HEK293 (cell line): ENCODE data around the gene GNAI2.

Experiments
- CTCF ChIA-PET: fragments of 350-600 bp; formaldehyde crosslinking; extraction: SDS; loops from one replicate; lab custom pipeline; 2021; ENCODE audit warnings: antibody characterized with exemption; lab: Yijun Ruan, JAX
- POLR2A ChIA-PET: fragments of 300-600 bp; formaldehyde crosslinking; extraction: SDS; loops from one replicate; lab custom pipeline; 2020; ENCODE audit warnings: antibody characterized with exemption, inconsistent platforms; lab: Yijun Ruan, JAX
- H3K27ac ChIP-seq: fragments of 200-500 bp; sonication (Bioruptor generic); 2 replicates; pipeline ENCODE4 v1.5.1; 2014; ENCODE audit warnings: low read depth, low read length, control low read depth, inconsistent platforms; ENCODE audit errors: extremely low read depth
- H3K36me3 ChIP-seq, 2 experiments: fragments of 200-500 bp in 1 of 2; sonication (Bioruptor generic) in 1 of 2; 1 replicate in 1 of 2; 2 replicates in 1 of 2; pipeline ENCODE4 v1.5.1; 2014 to 2017; ENCODE audit warnings: inconsistent platforms in 2 of 2, low read length in 2 of 2; ENCODE audit not compliant: control insufficient read depth in 2 of 2, insufficient read depth in 1 of 2
- H3K4me1 ChIP-seq: fragments of 200-500 bp; sonication (Bioruptor generic); 2 replicates; pipeline ENCODE4 v1.5.1; 2014; ENCODE audit warnings: mild to moderate bottlenecking, low read length, inconsistent platforms; ENCODE audit not compliant: control insufficient read depth, insufficient read depth
- H3K4me3 ChIP-seq: 2 replicates; pipeline ENCODE4 v1.5.1; 2011; ENCODE audit warnings: low read depth, mild to moderate bottlenecking, control low read depth, low read length, moderate library complexity
- H3K9me3 ChIP-seq: fragments of 200-500 bp; sonication (Bioruptor generic); 2 replicates; pipeline ENCODE4 v1.5.1; 2014; ENCODE audit warnings: low read depth, low read length, inconsistent platforms; ENCODE audit not compliant: control insufficient read depth, insufficient read depth
- BCL11A ChIP-seq: fragments of 450-650 bp; formaldehyde crosslinking; IDR thresholded peaks from 2 replicates; pipeline ENCODE4 v1.5.1; 2016; ENCODE audit warnings: low read depth, missing biosample characterization, missing genetic modification characterization
- EGR2 ChIP-seq: fragments of 450-650 bp; formaldehyde crosslinking; IDR thresholded peaks from 2 replicates; pipeline ENCODE4 v1.5.1; 2016; ENCODE audit warnings: low read depth, missing biosample characterization, missing genetic modification characterization
- GLIS1 ChIP-seq: fragments of 450-650 bp; formaldehyde crosslinking; IDR thresholded peaks from 2 replicates; pipeline ENCODE4 v1.5.1; 2016; ENCODE audit warnings: missing biosample characterization, missing genetic modification characterization
- IKZF3 ChIP-seq: fragments of 450-650 bp; IDR thresholded peaks from 2 replicates; pipeline ENCODE4 v1.5.0; 2018; ENCODE audit warnings: missing biosample characterization, mild to moderate bottlenecking, missing genetic modification characterization, moderate library complexity
- SCRT2 ChIP-seq: fragments of 450-650 bp; formaldehyde crosslinking; IDR thresholded peaks from 2 replicates; pipeline ENCODE4 v1.5.1; 2016; ENCODE audit warnings: missing biosample characterization, missing genetic modification characterization
- SETDB1 ChIP-seq: IDR thresholded peaks from one replicate; pipeline ENCODE4 v1.6.1; 2017; ENCODE audit warnings: mild to moderate bottlenecking, low read length, moderate library complexity, mixed read lengths; ENCODE audit not compliant: insufficient read length
- TCF7L2 ChIP-seq: IDR thresholded peaks from 2 replicates; pipeline ENCODE4 v1.6.1; 2011; ENCODE audit warnings: low read depth, mild to moderate bottlenecking, inconsistent platforms, low read length, moderate library complexity, borderline replicate concordance
- TRIM28 ChIP-seq: IDR thresholded peaks from 2 replicates; pipeline ENCODE4 v1.6.1; 2011; ENCODE audit warnings: low read length, control low read depth, borderline replicate concordance
- ZBTB7A ChIP-seq: fragments of 450-650 bp; formaldehyde crosslinking; IDR thresholded peaks from 2 replicates; pipeline ENCODE4 v1.5.1; 2016; ENCODE audit warnings: low read depth, missing biosample characterization, missing genetic modification characterization
- ZEB2 ChIP-seq: fragments of 450-650 bp; formaldehyde crosslinking; IDR thresholded peaks from 2 replicates; pipeline ENCODE4 v1.5.1; 2016; ENCODE audit warnings: missing biosample characterization, missing genetic modification characterization
- ZFP3 ChIP-seq: fragments of 450-650 bp; formaldehyde crosslinking; IDR thresholded peaks from 2 replicates; pipeline ENCODE4 v1.5.1; 2016; ENCODE audit warnings: low read depth, missing biosample characterization, missing genetic modification characterization
- ZNF174 ChIP-seq: fragments of 450-650 bp; formaldehyde crosslinking; IDR thresholded peaks from 2 replicates; pipeline ENCODE4 v1.5.0; 2017; ENCODE audit warnings: missing biosample characterization, mild to moderate bottlenecking, missing genetic modification characterization
- ZNF175 ChIP-seq: fragments of 450-650 bp; formaldehyde crosslinking; IDR thresholded peaks from 2 replicates; pipeline ENCODE4 v1.5.1; 2016; ENCODE audit warnings: missing biosample characterization, missing genetic modification characterization
- ZNF211 ChIP-seq: fragments of 450-650 bp; formaldehyde crosslinking; IDR thresholded peaks from 2 replicates; pipeline ENCODE4 v1.5.1; 2016; ENCODE audit warnings: low read depth, missing biosample characterization, missing genetic modification characterization
- ZNF292 ChIP-seq: fragments of 450-650 bp; formaldehyde crosslinking; IDR thresholded peaks from 2 replicates; pipeline ENCODE4 v1.5.1; 2016; ENCODE audit warnings: low read depth, missing biosample characterization, missing genetic modification characterization, borderline replicate concordance
- ZNF324 ChIP-seq: fragments of 450-650 bp; formaldehyde crosslinking; IDR thresholded peaks from 2 replicates; pipeline ENCODE4 v1.5.1; 2016; ENCODE audit warnings: missing biosample characterization, missing genetic modification characterization
- ZNF350 ChIP-seq: fragments of 450-650 bp; formaldehyde crosslinking; IDR thresholded peaks from 2 replicates; pipeline ENCODE4 v1.5.0; 2017; ENCODE audit warnings: missing biosample characterization, mild to moderate bottlenecking, missing genetic modification characterization
- ZNF473 ChIP-seq: fragments of 450-650 bp; formaldehyde crosslinking; IDR thresholded peaks from 2 replicates; pipeline ENCODE4 v1.5.1; 2017; ENCODE audit warnings: missing biosample characterization, missing genetic modification characterization
- ZNF514 ChIP-seq: fragments of 450-650 bp; formaldehyde crosslinking; IDR thresholded peaks from 2 replicates; pipeline ENCODE4 v1.5.1; 2016; ENCODE audit warnings: missing biosample characterization, missing genetic modification characterization
- ZNF843 ChIP-seq: fragments of 450-650 bp; formaldehyde crosslinking; IDR thresholded peaks from 2 replicates; pipeline ENCODE4 v1.5.1; 2016; ENCODE audit warnings: missing biosample characterization, missing genetic modification characterization
- TF ChIP-seq, protein P1 (sequence below): fragments of 450-650 bp; formaldehyde crosslinking; IDR thresholded peaks from 2 replicates; pipeline ENCODE4 v1.5.1; 2016; ENCODE audit warnings: missing biosample characterization, missing genetic modification characterization

The GNAI2 gene

GRCh38 chr3:50289130-50289529, 53.1 kb downstream of the GNAI2 start:
- CTCF ChIA-PET = interaction anchor here (0.9 to 1.3 kb wide), 2 partner anchors 14 to 35 kb away, joined by 4 read pairs; no protein-coding TSS in a partner anchor
- TF ChIP-seq ZNF211 = no peak
- no peak for TF ChIP-seq ZNF324 (tag by site-specific recombination)
- no peak overlapping the region for H3K27ac ChIP-seq
- POLR2A ChIA-PET = interaction anchor here (1.2 kb wide), 1 partner anchor 48 kb away, joined by 5 read pairs; no protein-coding TSS in a partner anchor
- peaks cover 0 to 46% of the 10 kb centered on the region in 2 experiments; a peak in 1 of 3 replicates for H3K36me3 ChIP-seq
- H3K4me1 ChIP-seq = no peaks in the 10 kb centered on the region
- H3K9me3 ChIP-seq = no peaks in the 10 kb centered on the region
- H3K4me3 ChIP-seq = no peak overlapping the region

DNA sequence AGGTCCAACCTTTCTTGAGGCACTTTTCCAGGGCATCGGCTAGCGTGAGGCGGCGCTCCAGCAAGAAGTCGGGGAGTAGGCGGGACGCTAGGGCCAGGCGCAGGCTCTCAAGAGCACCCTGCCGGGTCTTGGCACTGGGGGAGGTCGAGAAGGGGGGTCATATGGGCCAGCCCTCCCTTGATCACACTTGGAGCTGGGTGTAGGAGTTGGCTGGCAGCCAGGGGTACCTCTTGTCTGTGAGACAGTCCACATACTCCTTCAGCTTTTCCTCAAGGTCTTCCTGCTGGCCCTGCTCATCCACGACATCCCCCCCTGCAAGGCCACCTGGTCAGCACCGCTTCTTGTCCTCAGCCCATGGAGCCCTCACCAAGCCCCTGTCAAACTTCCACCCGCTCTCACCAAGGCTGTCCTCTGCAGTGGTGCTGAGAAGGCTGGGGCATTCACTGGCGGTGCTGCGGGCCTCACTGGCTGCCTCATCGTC, 54.2 kb downstream of the GNAI2 start:
- Histone ChIP-seq H3K4me3 (no peak overlapping the region), H3K4me1 (no peaks in the 10 kb centered on the region), H3K9me3 (no peaks in the 10 kb centered on the region), H3K27ac (no peak overlapping the region), H3K36me3 (peaks cover 0 to 46% of the 10 kb centered on the region in 2 experiments; a peak in 1 of 3 replicates)
- ChIA-PET POLR2A (interaction anchor here (0.6 to 1.2 kb wide), 2 partner anchors 16 to 47 kb away, joined by 5 read pairs; no protein-coding TSS in a partner anchor), CTCF (interaction anchor here (0.6 kb wide), 1 partner anchor 488 kb away, joined by 3 read pairs; no protein-coding TSS in a partner anchor)
- TF ChIP-seq, protein P1, sequence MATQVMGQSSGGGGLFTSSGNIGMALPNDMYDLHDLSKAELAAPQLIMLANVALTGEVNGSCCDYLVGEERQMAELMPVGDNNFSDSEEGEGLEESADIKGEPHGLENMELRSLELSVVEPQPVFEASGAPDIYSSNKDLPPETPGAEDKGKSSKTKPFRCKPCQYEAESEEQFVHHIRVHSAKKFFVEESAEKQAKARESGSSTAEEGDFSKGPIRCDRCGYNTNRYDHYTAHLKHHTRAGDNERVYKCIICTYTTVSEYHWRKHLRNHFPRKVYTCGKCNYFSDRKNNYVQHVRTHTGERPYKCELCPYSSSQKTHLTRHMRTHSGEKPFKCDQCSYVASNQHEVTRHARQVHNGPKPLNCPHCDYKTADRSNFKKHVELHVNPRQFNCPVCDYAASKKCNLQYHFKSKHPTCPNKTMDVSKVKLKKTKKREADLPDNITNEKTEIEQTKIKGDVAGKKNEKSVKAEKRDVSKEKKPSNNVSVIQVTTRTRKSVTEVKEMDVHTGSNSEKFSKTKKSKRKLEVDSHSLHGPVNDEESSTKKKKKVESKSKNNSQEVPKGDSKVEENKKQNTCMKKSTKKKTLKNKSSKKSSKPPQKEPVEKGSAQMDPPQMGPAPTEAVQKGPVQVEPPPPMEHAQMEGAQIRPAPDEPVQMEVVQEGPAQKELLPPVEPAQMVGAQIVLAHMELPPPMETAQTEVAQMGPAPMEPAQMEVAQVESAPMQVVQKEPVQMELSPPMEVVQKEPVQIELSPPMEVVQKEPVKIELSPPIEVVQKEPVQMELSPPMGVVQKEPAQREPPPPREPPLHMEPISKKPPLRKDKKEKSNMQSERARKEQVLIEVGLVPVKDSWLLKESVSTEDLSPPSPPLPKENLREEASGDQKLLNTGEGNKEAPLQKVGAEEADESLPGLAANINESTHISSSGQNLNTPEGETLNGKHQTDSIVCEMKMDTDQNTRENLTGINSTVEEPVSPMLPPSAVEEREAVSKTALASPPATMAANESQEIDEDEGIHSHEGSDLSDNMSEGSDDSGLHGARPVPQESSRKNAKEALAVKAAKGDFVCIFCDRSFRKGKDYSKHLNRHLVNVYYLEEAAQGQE = 0 out of 2 replicates have a peak, but pooled peaks have one; percentile 25
- TF ChIP-seq GLIS1 (tag by site-specific recombination) (0 out of 2 replicates have a peak, but pooled peaks have one; percentile 14), ZEB2 (no peak), SETDB1 (no peak), EGR2 (peak; percentile 31; the same call in 1 of the 2 replicates)

- Histone ChIP-seq H3K4me3 (peak within 1 kb of the TSS; percentile 80), H3K9me3 (no peaks in the 10 kb centered on the region), H3K36me3 (peaks cover 0 to 37% of the 10 kb centered on the region in 2 experiments; a peak in 1 of 3 replicates), H3K4me1 (no peaks in the 10 kb centered on the region), H3K27ac (peak within 1 kb of the TSS; percentile 77)
- POLR2A ChIA-PET = interaction anchor here (0.5 to 1.9 kb wide), 13 partner anchors 10 to 1131 kb away, joined by 3 to 18 read pairs (median 4); partner anchors contain the start of genes GNAI2, HYAL1 and TUSC2
- CTCF ChIA-PET = interaction anchor here (0.5 to 1.9 kb wide), 12 partner anchors 14 to 263 kb away, joined by 3 to 7 read pairs (median 3); no protein-coding TSS in a partner anchor
- TF ChIP-seq ZNF473 (tag by site-specific recombination) (no peak), ZNF292 (no peak), TRIM28 (no peak), ZNF350 (no peak), BCL11A (no peak), ZNF175 (tag by site-specific recombination) (no peak), ZNF514 (no peak), ZNF174 (tag by site-specific recombination) (no peak), GLIS1 (tag by site-specific recombination) (peak; percentile 41; the same call in 1 of the 2 replicates), ZFP3 (tag by site-specific recombination) (no peak), EGR2 (no peak), TCF7L2 (no peak), SCRT2 (no peak), ZBTB7A (tag by site-specific recombination) (no peak), ZNF843 (tag by site-specific recombination) (no peak), IKZF3 (tag by site-specific recombination) (no peak)
- TF ChIP-seq, protein P1 = no peak
These were observed 56.4 kb downstream of the GNAI2 start, which contains the start of gene IFRD2 for GRCh38 chr3:50292159-50293078. IFRD2 (minus strand) TSS chr3:50292429; CDS start chr3:50292274, 155 bp downstream.
